Colonic mucosa (tissue), 4 donors: Measurements from ENCODE around the gene UBE2G2. TPM values are rescaled to one million over a fixed set of nuclear protein-coding genes. Genes with fewer than 3 reads are reported as not detected.

Source experiments
- DNase-seq: peaks from one replicate; pipeline ENCODE4 v3.0.0-alpha.2; 2020
- H3K27ac ChIP-seq: fragments of 200-600 bp; one replicate; pipeline ENCODE4 v1.8.0; 2021
- H3K27me3 ChIP-seq: fragments of 200-600 bp; one replicate; pipeline ENCODE4 v1.8.0; 2021
- H3K36me3 ChIP-seq: fragments of 200-600 bp; one replicate; pipeline ENCODE4 v1.8.0; 2021
- H3K4me1 ChIP-seq: fragments of 200-600 bp; one replicate; pipeline ENCODE4 v1.8.0; 2021; ENCODE audit warnings: mild to moderate bottlenecking
- H3K4me3 ChIP-seq: fragments of 200-600 bp; one replicate; pipeline ENCODE4 v1.8.0; 2021
- H3K9ac ChIP-seq, 2 donors: one replicate each; pipeline ENCODE4 v1.7.0; 2013; ENCODE audit warnings: control low read depth in 2 of 2, low read depth in 2 of 2, low read length in 2 of 2
- H3K9me3 ChIP-seq: fragments of 200-600 bp; one replicate; pipeline ENCODE4 v1.8.0; 2021
- intact Hi-C: fragments of 100-400 bp; cut with DNase I; formaldehyde crosslinking; loops from one replicate; pipeline ENCODE4 v1.14.1; 2022
- total RNA-seq, 2 donors: library from RNA; stranded (reverse); fragmentation: NEBNext Ultra II Directional in 1 of 2; extraction: Animal tissue kit (Norgen Biotek cat#: 25700) in 1 of 2; gene quantifications; one replicate each; pipeline ENCODE4 v1.2.1, GENCODE V29; 2021
- TF ChIP-seq, protein P1 (sequence below): fragments of 200-600 bp; IDR thresholded peaks from one replicate; pipeline ENCODE4 v1.8.0; 2022; ENCODE audit warnings: antibody characterized with exemption, mild to moderate bottlenecking
- donor health status: healthy.
- donor health status: DM: no; HTN: no; CAD: no.
- donor health status: DM: no; HTN: no; CAD: no.

The UBE2G2 gene
- total RNA-seq, 2 donors from 2014 or later = 50.3 to 76.1 TPM

DNA sequence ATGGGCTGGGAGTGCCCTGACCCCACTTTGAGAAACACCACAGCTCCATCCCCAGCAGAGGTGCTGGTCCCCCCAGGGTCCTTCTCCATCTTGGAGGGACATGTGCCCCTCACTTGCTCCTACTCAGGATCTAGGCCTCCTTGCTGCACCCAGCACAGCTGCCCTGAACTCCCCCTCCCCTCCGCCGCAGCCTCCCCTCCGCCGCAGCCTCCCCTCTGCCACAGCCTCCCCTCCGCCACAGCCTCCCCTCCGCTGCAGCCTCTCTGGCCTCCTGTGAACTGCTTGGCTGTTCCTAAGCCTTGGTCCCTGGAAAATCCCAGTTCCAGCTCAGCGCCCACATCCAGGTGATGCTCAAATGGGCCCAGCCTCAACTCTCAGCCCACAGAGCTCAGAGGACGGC lies 74.3 kb downstream of the UBE2G2 start:
- Histone ChIP-seq H3K9ac (no peak overlapping the region), H3K36me3 (no peaks in the 10 kb centered on the region), H3K27me3 (peaks cover 19% of the 10 kb centered on the region), H3K4me1 (no peaks in the 10 kb centered on the region), H3K27ac (no peak overlapping the region), H3K9me3 (no peaks in the 10 kb centered on the region), H3K4me3 (no peak overlapping the region)
- TF ChIP-seq, protein P1, sequence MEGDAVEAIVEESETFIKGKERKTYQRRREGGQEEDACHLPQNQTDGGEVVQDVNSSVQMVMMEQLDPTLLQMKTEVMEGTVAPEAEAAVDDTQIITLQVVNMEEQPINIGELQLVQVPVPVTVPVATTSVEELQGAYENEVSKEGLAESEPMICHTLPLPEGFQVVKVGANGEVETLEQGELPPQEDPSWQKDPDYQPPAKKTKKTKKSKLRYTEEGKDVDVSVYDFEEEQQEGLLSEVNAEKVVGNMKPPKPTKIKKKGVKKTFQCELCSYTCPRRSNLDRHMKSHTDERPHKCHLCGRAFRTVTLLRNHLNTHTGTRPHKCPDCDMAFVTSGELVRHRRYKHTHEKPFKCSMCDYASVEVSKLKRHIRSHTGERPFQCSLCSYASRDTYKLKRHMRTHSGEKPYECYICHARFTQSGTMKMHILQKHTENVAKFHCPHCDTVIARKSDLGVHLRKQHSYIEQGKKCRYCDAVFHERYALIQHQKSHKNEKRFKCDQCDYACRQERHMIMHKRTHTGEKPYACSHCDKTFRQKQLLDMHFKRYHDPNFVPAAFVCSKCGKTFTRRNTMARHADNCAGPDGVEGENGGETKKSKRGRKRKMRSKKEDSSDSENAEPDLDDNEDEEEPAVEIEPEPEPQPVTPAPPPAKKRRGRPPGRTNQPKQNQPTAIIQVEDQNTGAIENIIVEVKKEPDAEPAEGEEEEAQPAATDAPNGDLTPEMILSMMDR = no peak
- no peak for DNase-seq
- intact Hi-C loops = no loop called here

DNA sequence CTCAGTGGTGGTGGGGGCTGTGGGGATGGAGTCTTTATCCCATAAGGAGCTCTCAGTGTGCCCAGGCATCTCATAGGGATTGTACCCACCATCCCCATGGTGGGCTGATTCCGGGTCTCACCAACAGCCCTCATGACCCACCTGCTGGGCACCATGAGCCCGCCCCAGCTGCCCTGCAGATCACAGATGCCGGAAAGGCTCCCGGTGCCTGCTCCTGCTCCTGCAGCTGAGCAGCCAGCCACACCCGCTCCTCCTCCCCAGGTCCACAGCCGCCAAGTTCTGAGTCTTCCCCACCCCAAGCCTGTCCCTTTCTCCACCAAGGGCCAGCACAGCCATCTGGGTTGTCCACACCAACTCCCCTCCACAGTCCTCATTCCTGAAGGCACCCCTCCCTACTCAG lies 74.8 kb downstream of the UBE2G2 start:
- Histone ChIP-seq H3K4me3 (no peak overlapping the region), H3K9me3 (no peaks in the 10 kb centered on the region), H3K9ac (no peak overlapping the region), H3K36me3 (no peaks in the 10 kb centered on the region), H3K4me1 (no peaks in the 10 kb centered on the region), H3K27ac (no peak overlapping the region), H3K27me3 (peaks cover 19% of the 10 kb centered on the region)
- intact Hi-C loops = no loop called here
- TF ChIP-seq, protein P1 = no peak
- no peak for DNase-seq

DNA sequence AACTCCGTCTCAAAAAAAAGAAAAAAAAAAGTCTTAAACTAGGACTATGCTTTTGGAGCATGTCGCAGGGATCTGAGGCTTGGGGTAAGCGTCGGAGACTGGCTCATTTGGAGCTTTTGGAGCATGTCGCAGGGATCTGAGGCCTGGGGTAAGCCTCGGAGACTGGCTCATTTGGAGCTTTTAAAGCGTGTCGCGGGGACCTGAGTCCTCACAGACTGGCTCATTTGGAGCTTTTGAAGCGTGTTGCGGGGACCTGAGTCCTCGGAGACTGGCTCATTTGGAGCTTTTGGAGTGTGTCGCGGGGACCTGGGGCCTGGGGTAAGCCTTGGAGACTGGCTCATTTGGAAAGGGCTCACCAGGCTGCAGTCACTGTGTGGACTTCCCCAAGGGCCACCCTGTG lies 76.7 kb downstream of the UBE2G2 start:
- TF ChIP-seq, protein P1 = no peak
- H3K9me3 ChIP-seq = no peaks in the 10 kb centered on the region
- H3K4me1 ChIP-seq = no peaks in the 10 kb centered on the region
- no peak for DNase-seq
- H3K9ac ChIP-seq = no peak overlapping the region
- peaks cover 19% of the 10 kb centered on the region for H3K27me3 ChIP-seq
- H3K36me3 ChIP-seq = no peaks in the 10 kb centered on the region
- H3K27ac ChIP-seq = no peak overlapping the region
- intact Hi-C loops = no loop called here
- no peak overlapping the region for H3K4me3 ChIP-seq

DNA sequence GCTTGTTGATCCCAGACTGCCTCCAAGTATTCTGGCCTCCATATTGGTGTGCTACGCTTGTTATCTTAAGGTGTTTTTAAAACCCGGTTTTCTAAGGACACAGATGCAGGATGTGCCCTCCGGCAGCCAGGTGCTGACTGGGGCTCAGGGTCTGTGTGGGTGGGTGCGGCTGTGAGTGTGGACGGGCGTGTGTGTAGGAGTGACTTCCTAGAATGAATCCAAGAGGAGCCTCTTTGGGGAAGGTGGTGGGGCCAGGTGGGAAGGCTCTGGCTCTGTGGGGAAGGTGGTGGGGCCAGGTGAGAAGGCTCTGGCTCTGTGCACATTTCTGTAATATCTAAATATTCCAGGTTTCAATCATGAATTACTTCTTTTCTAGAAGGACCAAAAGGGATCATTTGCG lies 77.4 kb downstream of the UBE2G2 start:
- Histone ChIP-seq H3K9ac (no peak overlapping the region), H3K4me3 (no peak overlapping the region), H3K36me3 (no peaks in the 10 kb centered on the region), H3K4me1 (no peaks in the 10 kb centered on the region), H3K27ac (no peak overlapping the region), H3K9me3 (no peaks in the 10 kb centered on the region), H3K27me3 (peaks cover 19% of the 10 kb centered on the region)
- intact Hi-C loops = no loop called here
- TF ChIP-seq, protein P1 = no peak
- no peak for DNase-seq

DNA sequence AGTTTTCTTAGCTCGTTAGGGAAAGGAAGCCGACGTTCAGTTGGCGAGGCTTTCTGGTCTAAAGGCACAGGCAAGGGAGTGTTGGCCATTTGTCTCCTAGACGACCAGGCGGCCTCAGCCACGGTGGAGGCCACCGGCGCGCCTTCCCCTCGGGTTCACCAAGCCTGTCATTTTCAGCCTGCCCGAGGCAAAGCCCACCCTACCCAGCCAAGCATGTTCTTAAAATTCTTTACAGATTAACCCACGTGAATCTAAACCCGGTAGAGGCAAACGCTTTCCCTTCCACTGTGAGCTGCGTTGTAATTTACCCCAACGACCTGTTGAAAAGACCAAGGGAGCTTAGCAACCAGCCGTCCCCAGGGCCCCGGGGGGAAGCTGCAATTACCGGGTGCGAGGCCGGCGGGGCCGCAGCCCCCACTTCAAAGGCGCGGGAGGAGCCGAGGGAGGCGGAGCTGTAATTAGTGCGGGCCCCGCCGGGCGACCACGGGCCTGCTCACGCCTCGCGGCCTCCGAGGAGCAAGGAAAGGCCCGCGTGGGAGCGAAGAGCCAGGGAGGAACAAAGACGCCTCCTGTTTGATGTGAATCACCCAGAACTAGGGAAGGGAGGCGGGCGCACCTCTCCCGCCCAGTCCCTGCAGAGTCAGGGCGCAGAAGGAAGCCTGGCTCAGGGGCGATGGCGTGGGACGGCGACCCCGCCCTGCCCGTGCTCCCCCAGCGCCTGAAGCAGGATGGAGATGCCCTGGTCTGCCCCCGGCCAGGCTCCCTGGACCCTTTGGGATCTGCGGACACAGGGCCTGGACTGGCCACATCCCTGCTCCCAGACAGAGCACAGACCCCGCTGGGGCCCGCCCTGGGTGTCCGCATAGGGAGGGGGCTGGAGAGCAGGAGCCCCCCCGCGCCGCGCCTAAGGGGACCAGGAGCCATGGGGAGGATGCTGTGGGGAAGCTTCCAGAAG lies 78.2 kb downstream of the UBE2G2 start:
- DNase-seq = no peak
- Histone ChIP-seq H3K36me3 (no peaks in the 10 kb centered on the region), H3K4me3 (no peak overlapping the region), H3K9me3 (no peaks in the 10 kb centered on the region), H3K27ac (no peak overlapping the region), H3K27me3 (peaks cover 19% of the 10 kb centered on the region), H3K9ac (no peak overlapping the region), H3K4me1 (no peaks in the 10 kb centered on the region)
- intact Hi-C loops = no loop called here
- TF ChIP-seq, protein P1 = no peak
